ENCODE results near the gene BTN2A1.
"Not testable (repeated sequence)": the region's sequence is repeated elsewhere in the genome, so short reads cannot be mapped to it uniquely, and the experiment has no call there.

The BTN2A1 gene

DNA sequence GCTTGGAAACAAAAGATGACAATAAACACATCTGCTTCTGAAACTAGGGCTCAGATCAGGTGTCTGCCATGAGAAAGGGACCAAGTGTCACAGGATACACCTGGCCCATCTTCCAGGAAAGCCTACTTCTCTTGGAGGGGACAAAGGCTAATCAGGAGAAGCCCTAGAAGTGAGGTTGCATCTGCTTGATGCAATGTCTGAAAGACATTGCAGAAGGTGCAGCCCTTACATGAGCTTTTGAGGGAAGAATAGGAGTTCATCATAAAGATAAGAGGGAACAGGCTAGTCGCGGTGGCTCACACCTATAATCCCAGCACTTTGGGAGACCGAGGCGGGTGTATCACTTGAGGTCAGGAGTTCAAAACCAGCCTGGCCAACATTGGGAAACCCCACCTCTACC is 39.9 kb downstream of the BTN2A1 start:
- Histone ChIP-seq H3K9me3 (ENCODE audit: low read depth, low read length) (no peaks in the 10 kb centered on the region), H3K36me3 (ENCODE audit: insufficient read depth, low read length) (no peaks in the 10 kb centered on the region), H3K27ac (no peak overlapping the region), H3K9ac (ENCODE audit: insufficient read length) (no peak overlapping the region), H3K4me3 (no peak overlapping the region)
- TF ChIP-seq POLR2AphosphoS5 (IDR thresholded peaks at IDR 0.05; ENCODE audit: borderline replicate concordance, low read depth, low read length) (no peak), EZH2 (IDR thresholded peaks at IDR 0.05) (no peak)
- DNase-seq (ENCODE audit: low read depth, low spot score): no peak

DNA sequence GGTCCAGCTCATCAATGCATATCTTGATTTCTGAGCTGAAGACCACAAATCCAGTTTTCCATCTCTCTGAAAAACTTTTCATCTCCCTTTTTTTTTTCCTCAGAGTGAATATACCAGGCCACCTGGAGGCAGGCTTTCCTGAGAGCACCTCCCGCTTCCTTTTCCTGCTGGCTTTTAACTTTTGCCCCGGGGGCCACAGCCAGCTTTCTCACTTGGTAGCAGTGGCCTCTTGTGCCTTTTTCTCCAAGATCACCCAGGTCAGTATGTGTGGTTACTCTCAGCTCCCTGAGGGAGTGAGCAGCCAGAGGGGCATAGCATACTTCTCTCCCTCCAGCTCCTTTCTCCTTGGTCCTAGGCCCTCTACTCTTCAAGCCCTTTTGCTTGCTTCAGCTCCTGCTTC is 42.3 kb downstream of the BTN2A1 start, which contains the start of gene BTN1A1:
Gene BTN1A1, plus strand, starts transcription at position 202 of the 400 bp plus-strand sequence. CDS start 984 bp downstream, outside the sequence.
- DNase-seq (ENCODE audit: low read depth, low spot score): no peak
- no peak within 1 kb of the TSS for H3K4me3 ChIP-seq
- H3K36me3 ChIP-seq (ENCODE audit: insufficient read depth, low read length): no peaks in the 10 kb centered on the region
- TF ChIP-seq FOXP2 (optimal IDR thresholded peaks at IDR 0.05; ENCODE audit: control extremely low read depth, extremely low read length, insufficient read depth) (no peak), POLR2AphosphoS5 (IDR thresholded peaks at IDR 0.05; ENCODE audit: borderline replicate concordance, low read depth, low read length) (no peak), EZH2 (IDR thresholded peaks at IDR 0.05) (no peak)
- no peak within 1 kb of the TSS for H3K9ac ChIP-seq (ENCODE audit: insufficient read length)
- H3K27ac ChIP-seq: no peak within 1 kb of the TSS
- no peaks in the 10 kb centered on the region for H3K9me3 ChIP-seq (ENCODE audit: low read depth, low read length)

GRCh38 chr6:26501482-26501986 is 43.8 kb downstream of the BTN2A1 start:
- no peak for DNase-seq (ENCODE audit: low read depth, low spot score)
- Histone ChIP-seq H3K4me3 (no peak overlapping the region), H3K27ac (no peak overlapping the region), H3K36me3 (ENCODE audit: insufficient read depth, low read length) (no peaks in the 10 kb centered on the region), H3K9me3 (ENCODE audit: low read depth, low read length) (no peaks in the 10 kb centered on the region), H3K9ac (ENCODE audit: insufficient read length) (no peak overlapping the region)
- no peak for TF ChIP-seq POLR2AphosphoS5 (IDR thresholded peaks at IDR 0.05; ENCODE audit: borderline replicate concordance, low read depth, low read length)
- no peak for TF ChIP-seq EZH2 (IDR thresholded peaks at IDR 0.05)
- TF ChIP-seq FOXP2 (optimal IDR thresholded peaks at IDR 0.05; ENCODE audit: control extremely low read depth, extremely low read length, insufficient read depth): no peak

DNA sequence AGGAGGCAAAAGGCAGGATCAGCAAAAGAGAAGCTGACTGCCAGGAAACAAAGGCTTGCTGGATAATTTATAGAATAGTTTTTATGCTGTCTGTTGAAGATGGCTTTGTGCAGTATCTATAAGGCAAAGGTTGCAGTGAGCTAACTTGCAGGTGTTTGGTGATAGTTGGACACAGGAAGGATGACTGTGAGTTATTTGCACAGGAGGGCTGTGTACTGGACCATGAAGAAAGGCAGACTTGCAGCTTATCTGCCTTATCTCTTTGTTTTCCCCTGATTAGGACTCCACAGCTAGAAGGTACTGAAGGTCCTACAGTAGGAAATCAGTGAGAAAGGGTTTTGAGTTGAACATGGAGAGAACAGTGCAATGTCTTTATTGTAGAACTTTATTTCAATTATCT is 44.4 kb downstream of the BTN2A1 start:
- TF ChIP-seq FOXP2 (optimal IDR thresholded peaks at IDR 0.05; ENCODE audit: control extremely low read depth, extremely low read length, insufficient read depth): no peak
- no peak for TF ChIP-seq EZH2 (IDR thresholded peaks at IDR 0.05)
- TF ChIP-seq POLR2AphosphoS5 (IDR thresholded peaks at IDR 0.05; ENCODE audit: borderline replicate concordance, low read depth, low read length): no peak
- H3K9ac ChIP-seq (ENCODE audit: insufficient read length): no peak overlapping the region
- no peaks in the 10 kb centered on the region for H3K36me3 ChIP-seq (ENCODE audit: insufficient read depth, low read length)
- H3K27ac ChIP-seq: no peak overlapping the region
- DNase-seq (ENCODE audit: low read depth, low spot score): no peak
- no peaks in the 10 kb centered on the region for H3K9me3 ChIP-seq (ENCODE audit: low read depth, low read length)
- H3K4me3 ChIP-seq: no peak overlapping the region

- Histone ChIP-seq H3K36me3 (ENCODE audit: insufficient read depth, low read length) (no peaks in the 10 kb centered on the region), H3K4me3 (no peak overlapping the region), H3K9ac (ENCODE audit: insufficient read length) (no peak overlapping the region), H3K9me3 (ENCODE audit: low read depth, low read length) (no peaks in the 10 kb centered on the region), H3K27ac (no peak overlapping the region)
- TF ChIP-seq EZH2 (IDR thresholded peaks at IDR 0.05) (no peak), POLR2AphosphoS5 (IDR thresholded peaks at IDR 0.05; ENCODE audit: borderline replicate concordance, low read depth, low read length) (no peak)
- DNase-seq (ENCODE audit: low read depth, low spot score): no peak
Observed at GRCh38 chr6:26502626-26503025, 44.9 kb downstream of the BTN2A1 start.

DNA sequence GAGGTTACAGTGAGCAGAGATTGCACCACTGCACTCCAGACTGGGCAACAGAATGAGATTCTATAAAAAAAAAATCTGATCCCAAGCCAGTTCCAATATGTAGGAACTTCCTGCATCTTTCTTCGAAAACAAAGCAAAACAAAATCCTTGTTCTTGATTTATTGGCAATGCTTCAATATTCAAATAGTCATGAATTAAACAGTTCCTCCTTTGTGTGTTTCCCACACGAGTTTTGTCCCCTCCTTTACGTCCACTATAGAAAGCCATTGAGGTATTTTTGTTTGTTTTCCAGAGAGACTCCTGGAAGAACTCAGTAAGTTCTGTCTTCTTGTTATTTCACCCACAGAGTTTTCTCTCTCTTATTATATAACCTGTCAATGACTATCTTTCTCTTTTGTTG is 49.9 kb downstream of the BTN2A1 start:
- TF ChIP-seq POLR2AphosphoS5 (IDR thresholded peaks at IDR 0.05; ENCODE audit: borderline replicate concordance, low read depth, low read length) (no peak), FOXP2 (optimal IDR thresholded peaks at IDR 0.05; ENCODE audit: control extremely low read depth, extremely low read length, insufficient read depth) (no peak), EZH2 (IDR thresholded peaks at IDR 0.05) (no peak)
- Histone ChIP-seq H3K4me3 (no peak overlapping the region), H3K36me3 (ENCODE audit: insufficient read depth, low read length) (no peaks in the 10 kb centered on the region), H3K9me3 (ENCODE audit: low read depth, low read length) (no peaks in the 10 kb centered on the region), H3K9ac (ENCODE audit: insufficient read length) (no peak overlapping the region), H3K27ac (no peak overlapping the region)
- DNase-seq (ENCODE audit: low read depth, low spot score): no peak

DNA sequence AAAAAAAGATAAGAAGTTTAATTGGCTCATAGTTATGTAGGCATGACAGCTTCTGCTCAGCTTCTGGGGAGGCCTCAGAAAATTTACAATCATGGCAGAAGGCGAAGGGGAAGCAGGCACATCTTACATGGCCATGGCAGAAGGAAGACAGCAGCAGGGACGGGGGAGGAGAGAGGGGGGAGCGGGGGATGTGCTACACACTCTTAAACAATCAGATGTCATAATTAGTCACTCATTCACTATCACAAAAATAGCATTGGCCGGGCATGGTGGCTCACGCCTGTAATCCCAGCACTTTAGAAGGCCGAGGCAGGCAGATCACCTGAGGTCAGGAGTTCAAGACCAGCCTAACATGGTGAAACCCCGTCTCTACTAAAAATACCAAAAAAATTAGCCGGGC is 53.3 kb downstream of the BTN2A1 start:
- not testable (repeated sequence) for H3K27ac ChIP-seq; H3K9me3 ChIP-seq (ENCODE audit: low read depth, low read length); DNase-seq (ENCODE audit: low read depth, low spot score); H3K4me3 ChIP-seq; H3K36me3 ChIP-seq (ENCODE audit: insufficient read depth, low read length); H3K9ac ChIP-seq (ENCODE audit: insufficient read length)

DNA sequence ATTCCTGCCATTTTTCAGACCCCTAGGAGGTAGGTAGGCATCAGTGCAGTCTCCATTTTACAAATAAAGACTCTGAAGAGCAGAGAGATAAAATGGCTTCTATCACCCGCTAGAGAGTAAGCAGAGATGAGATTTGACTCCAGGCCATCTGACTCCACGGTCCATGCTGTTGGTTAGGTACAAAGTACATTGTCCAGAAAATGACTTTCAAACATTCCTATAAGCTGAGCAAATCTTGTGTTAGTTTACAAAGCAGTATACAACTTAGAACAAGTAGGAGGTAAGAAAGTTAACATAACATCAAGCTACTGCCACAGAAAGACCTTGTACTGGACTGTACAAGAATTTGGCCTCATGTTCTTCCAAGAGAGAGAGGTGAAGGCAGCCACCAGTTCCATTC is 57.2 kb downstream of the BTN2A1 start:
- TF ChIP-seq EZH2 (IDR thresholded peaks at IDR 0.05) (no peak), POLR2AphosphoS5 (IDR thresholded peaks at IDR 0.05; ENCODE audit: borderline replicate concordance, low read depth, low read length) (no peak), FOXP2 (optimal IDR thresholded peaks at IDR 0.05; ENCODE audit: control extremely low read depth, extremely low read length, insufficient read depth) (no peak)
- no peaks in the 10 kb centered on the region for H3K36me3 ChIP-seq (ENCODE audit: insufficient read depth, low read length)
- DNase-seq (ENCODE audit: low read depth, low spot score): no peak
- no peaks in the 10 kb centered on the region for H3K9me3 ChIP-seq (ENCODE audit: low read depth, low read length)
- no peak overlapping the region for H3K27ac ChIP-seq
- no peak overlapping the region for H3K4me3 ChIP-seq
- H3K9ac ChIP-seq (ENCODE audit: insufficient read length): no peak overlapping the region

DNA sequence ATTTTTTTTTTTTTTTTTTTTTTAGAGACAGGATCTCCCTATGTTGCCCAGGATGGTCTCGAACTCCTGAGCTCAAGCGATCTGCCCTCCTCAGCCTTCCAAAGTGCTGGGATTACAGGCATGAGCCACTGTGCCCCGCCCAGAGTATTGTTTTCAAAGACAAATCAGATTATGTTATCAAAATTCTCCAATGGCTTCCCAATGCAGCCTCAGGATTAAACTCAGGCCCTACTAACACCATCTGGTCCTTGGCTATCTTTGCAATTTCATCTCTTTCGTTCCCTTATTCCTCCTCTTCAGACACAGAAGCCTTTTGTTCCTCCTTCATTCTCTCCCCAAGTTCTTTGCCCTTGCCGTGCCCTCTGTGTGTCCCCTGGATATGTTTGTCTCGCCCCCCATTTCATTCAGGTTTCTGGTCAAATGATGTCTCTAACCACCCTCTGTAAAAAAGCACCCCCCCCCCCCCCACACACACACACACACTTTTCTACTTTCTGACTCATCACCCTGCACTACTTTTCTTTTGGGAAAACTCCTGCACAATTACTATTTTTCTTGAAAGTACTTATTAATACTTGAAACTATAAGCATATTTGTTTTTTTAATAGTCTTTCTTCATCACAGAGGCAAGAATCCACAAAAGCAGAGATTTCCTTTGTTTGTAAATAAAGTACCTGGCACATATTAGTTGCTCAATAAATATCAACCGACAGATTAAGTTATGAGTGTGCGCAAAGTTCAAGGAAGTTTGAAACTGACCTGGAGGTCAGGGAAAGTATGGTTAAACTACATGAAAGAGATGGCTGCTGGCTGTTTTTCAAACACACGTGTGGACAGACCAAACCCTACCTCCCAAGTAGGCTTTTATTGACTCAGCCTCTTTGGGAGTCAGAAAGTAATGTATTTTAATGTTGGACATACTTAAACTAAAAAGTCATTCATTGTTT is 59.0 kb downstream of the BTN2A1 start:
- no peaks in the 10 kb centered on the region for H3K9me3 ChIP-seq (ENCODE audit: low read depth, low read length)
- no peak overlapping the region for H3K9ac ChIP-seq (ENCODE audit: insufficient read length)
- no peak overlapping the region for H3K27ac ChIP-seq
- H3K36me3 ChIP-seq (ENCODE audit: insufficient read depth, low read length): no peaks in the 10 kb centered on the region
- no peak for DNase-seq (ENCODE audit: low read depth, low spot score)
- TF ChIP-seq FOXP2 (optimal IDR thresholded peaks at IDR 0.05; ENCODE audit: control extremely low read depth, extremely low read length, insufficient read depth) (no peak), EZH2 (IDR thresholded peaks at IDR 0.05) (no peak)
- H3K4me3 ChIP-seq: no peak overlapping the region
